GM21515 (cell line): ENCODE measurements around the gene SYNE1.
A peak's percentile ranks its signal among the peaks of the same experiment; 100 is the strongest.
"Not testable (repeated sequence)": the region's sequence is repeated elsewhere in the genome, so short reads cannot be mapped to it uniquely, and the experiment has no call there.

Source experiments
- ATAC-seq: cut with Tn5 transposase; IDR thresholded peaks from one replicate; pipeline ENCODE4 v1.9.1; 2021; ENCODE audit not compliant: unreplicated experiment

The SYNE1 gene

GRCh38 chr6:152330961-152331360 is 306.2 kb downstream of the SYNE1 start:
- no peak for ATAC-seq

GRCh38 chr6:152329638-152330448 is 307.3 kb downstream of the SYNE1 start:
- ATAC-seq: no peak

- ATAC-seq: not testable (repeated sequence)
Measured at GRCh38 chr6:152328200-152328599, 309.0 kb downstream of the SYNE1 start.

GRCh38 chr6:152323376-152323775 is 313.8 kb downstream of the SYNE1 start:
- no peak for ATAC-seq

- ATAC-seq: no peak
Measured at GRCh38 chr6:152318278-152318677, 318.9 kb downstream of the SYNE1 start.

- no peak for ATAC-seq
Measured at GRCh38 chr6:152316024-152316423, 321.1 kb downstream of the SYNE1 start.

GRCh38 chr6:152314483-152314832 is 322.7 kb downstream of the SYNE1 start:
- no peak for ATAC-seq

- ATAC-seq: no peak
Measured at GRCh38 chr6:152313542-152314482, 323.4 kb downstream of the SYNE1 start.

GRCh38 chr6:152312434-152312833 is 324.7 kb downstream of the SYNE1 start:
- ATAC-seq: no peak

GRCh38 chr6:152310371-152310954 is 326.7 kb downstream of the SYNE1 start:
- no peak for ATAC-seq

GRCh38 chr6:152309648-152310047 is 327.5 kb downstream of the SYNE1 start:
- ATAC-seq: no peak

GRCh38 chr6:152309006-152309405 is 328.2 kb downstream of the SYNE1 start:
- no peak for ATAC-seq

GRCh38 chr6:152308306-152308705 is 328.9 kb downstream of the SYNE1 start:
- ATAC-seq: no peak

GRCh38 chr6:152305672-152306071 is 331.5 kb downstream of the SYNE1 start:
- ATAC-seq: no peak

- peak; percentile 95 for ATAC-seq
Measured at GRCh38 chr6:152301765-152302568, 335.2 kb downstream of the SYNE1 start.

GRCh38 chr6:152301021-152301764 is 336.0 kb downstream of the SYNE1 start:
- ATAC-seq: peak; percentile 25

GRCh38 chr6:152300517-152300916 is 336.6 kb downstream of the SYNE1 start:
- no peak for ATAC-seq

GRCh38 chr6:152298848-152299735 is 338.1 kb downstream of the SYNE1 start:
- no peak for ATAC-seq

GRCh38 chr6:152298055-152298647 is 339.0 kb downstream of the SYNE1 start:
- ATAC-seq: no peak
